Stimulated activated CD4-positive, alpha-beta T cell treated with anti-CD3 and anti-CD28 coated beads, Interleukin-4, amount 100 ng/mL, for 4 hours (primary cell): ENCODE results near the gene ZSCAN23.
A peak's percentile ranks its signal among the peaks of the same experiment; 100 is the strongest.
"Not testable (repeated sequence)": the region's sequence is repeated elsewhere in the genome, so short reads cannot be mapped to it uniquely, and the experiment has no call there.

Source experiments
- DNase-seq, 2 experiments: peaks; one replicate each; pipeline ENCODE4 v3.0.0-alpha.2; 2020

The ZSCAN23 gene

GRCh38 chr6:28443112-28443773, at the start of gene ZSCAN23:
Gene ZSCAN23, minus strand, starts transcription at chr6:28443491. Its CDS starts 7,225 bp downstream, at chr6:28436266.
- peak; percentile 68 to 83 for DNase-seq

- no peak for DNase-seq
Observed at GRCh38 chr6:28491984-28492317, 48.7 kb upstream of the ZSCAN23 start.

GRCh38 chr6:28490205-28490890, 47.1 kb upstream of the ZSCAN23 start:
- no peak for DNase-seq

- DNase-seq, result peak; percentile 33 to 40
Observed at GRCh38 chr6:28489366-28490204, 46.3 kb upstream of the ZSCAN23 start.

DNA sequence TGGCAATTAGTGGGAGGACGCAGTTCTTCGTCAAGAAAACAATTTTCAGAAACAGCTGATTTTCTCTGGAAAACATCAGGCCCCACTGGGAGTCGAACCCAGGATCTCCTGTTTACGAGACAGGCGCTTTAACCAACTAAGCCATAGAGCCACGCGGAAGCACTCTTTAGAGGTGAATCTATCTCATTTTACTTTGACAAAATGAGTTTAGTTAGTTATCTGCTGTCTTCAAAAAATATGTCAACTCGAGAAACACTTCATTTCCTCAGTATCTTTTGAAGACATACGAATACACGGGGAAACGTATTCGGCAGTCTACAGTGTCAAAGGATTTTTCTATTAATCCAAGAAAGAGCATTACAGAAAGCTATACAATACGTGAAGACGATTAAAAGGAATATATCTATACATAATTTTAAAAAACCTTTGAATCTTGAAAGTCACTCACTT, 45.6 kb upstream of the ZSCAN23 start:
- peak; percentile 15 to 18 for DNase-seq

DNA sequence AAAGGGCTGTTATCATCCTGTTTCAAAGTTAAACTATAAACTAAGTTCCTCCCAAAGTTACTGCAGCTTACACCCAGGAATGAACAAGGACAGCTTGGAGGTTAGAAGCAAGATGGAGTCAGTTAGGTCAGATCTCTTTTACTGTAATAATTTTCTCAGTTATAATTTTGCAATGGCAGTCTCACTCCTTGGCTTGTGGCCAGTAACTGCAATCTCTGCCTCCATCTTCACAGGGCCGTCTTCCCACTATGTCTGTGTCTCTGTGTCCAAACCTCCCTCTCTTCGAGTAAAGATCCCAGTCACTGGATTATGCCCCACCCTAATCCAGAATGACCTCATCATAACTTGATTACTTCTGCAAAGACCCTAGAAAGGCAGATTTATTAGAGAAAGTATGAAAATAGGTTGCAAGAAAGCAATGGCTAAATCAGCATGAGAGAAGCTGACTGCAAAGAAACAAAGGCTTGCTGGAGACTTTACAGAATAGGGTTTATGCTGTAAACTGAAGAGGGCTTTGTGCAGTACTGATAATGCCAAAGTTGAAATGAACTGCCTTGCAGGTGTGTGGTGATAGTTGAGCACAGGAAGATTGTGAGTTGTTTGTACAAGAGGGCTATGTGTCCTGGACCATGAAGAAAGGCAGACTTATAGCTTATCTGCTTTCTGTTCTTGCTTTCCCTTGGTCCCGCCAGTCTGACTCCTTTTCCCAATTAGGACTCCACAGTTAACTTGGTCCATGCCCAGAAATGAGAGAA, 43.9 kb upstream of the ZSCAN23 start:
- no peak for DNase-seq

DNA sequence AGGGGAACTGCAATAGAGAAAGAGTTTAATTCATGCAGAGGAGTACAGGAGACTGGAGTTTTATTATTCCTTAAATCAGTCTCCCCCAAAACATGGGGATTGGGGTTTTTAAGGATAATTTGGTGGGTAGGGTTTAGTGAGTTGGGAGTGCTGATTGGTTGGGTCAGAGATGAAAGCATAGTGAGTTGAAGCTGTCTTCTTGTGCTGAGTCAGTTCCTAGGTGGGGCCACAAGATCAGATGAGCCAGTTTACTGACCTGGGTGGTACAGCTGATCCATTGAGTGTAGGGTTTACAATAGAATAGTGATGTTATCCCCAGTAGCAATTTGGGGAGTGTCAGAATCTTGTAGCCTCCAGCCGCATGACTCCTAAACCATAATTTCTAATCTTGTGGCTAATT, 43.2 kb upstream of the ZSCAN23 start:
- DNase-seq, result no peak

GRCh38 chr6:28485482-28485881, 42.2 kb upstream of the ZSCAN23 start:
- DNase-seq, result no peak

DNA sequence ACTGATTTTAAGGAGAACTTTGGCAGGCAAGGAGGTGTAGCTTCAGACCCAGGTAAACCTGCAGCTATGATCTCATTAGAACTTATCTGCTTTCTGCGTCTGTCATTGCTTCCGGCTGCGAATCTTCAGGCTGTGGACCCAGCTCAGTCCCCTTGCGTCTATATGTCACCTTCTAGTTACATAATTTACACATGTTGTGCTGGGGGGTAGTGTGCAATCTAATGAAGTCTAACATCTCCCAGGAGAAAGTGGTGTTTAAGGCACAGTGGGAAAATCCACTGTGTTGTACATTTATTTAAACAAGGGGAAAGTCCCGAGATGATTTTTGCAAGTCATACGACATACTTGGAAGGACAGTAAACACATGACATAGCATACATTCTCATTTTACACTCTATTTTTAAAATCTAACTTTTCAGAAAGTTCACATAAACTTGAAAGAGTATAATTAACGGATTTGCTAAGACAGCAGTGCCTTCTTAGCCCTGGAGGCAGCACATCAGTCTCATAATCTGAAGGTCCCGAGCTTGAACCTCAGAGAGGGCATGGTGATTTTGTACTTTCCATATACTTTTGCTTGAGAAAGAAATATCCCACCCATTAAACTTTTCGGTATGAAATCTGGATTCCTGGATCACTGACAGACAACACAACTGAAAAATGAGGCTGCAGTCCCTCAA, 37.1 kb upstream of the ZSCAN23 start:
- no peak for DNase-seq

GRCh38 chr6:28478518-28478917, 35.2 kb upstream of the ZSCAN23 start:
- no peak for DNase-seq

GRCh38 chr6:28474441-28475219, 31.3 kb upstream of the ZSCAN23 start:
- no peak for DNase-seq

DNA sequence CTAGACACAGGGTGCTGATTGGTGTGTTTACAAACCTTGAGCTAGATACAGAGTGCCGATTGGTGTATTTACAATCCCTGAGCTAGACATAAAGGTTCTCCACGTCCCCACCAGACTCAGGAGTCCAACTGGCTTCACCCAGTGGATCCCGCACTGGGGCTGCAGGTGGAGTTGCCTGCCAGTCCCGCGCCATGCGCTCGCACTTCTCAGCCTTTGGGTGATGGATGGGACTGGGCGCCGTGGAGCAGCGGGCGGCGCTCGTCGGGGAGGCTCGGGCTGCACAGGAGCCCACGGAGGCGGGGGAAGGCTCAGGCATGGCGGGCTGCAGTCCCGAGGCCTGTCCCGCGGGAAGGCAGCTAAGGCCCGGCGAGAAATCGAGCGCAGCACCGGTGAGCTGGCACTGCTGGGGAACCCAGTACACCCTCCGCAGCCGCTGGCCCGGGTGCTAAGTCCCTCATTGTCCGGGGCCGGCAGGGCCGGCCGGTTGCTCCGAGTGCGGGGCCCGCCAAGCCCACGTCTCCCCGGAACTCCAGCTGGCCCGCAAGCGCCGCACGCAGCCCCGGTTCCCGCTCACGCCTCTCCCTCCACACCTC, 26.0 kb upstream of the ZSCAN23 start:
- DNase-seq, result not testable (repeated sequence)

- no peak for DNase-seq
Observed at GRCh38 chr6:28468056-28468455, 24.8 kb upstream of the ZSCAN23 start.

- peak in 1 of 2 experiments; percentile 31 for DNase-seq
Observed at GRCh38 chr6:28462401-28462800, 19.1 kb upstream of the ZSCAN23 start.

DNA sequence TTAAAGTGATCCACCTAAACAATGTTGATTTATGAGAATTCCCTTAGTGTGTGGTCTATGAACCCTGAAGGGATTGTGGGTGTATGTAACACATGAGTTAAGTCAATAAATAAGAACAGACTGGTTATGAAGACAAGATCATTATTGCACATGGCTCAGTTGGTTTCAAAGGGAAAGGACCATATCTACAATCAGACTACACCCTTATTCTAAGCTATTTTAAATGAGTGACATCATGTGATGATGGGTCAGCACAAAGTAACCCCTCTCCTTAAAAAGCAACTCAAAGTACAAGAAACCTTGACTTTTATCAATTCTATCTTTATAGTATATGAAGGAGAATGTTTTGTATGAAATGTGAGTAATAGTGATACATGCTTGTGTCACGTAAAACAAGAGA, 15.3 kb upstream of the ZSCAN23 start:
- no peak for DNase-seq

- DNase-seq, result no peak
Observed at GRCh38 chr6:28449056-28449455, 5.8 kb upstream of the ZSCAN23 start.

DNA sequence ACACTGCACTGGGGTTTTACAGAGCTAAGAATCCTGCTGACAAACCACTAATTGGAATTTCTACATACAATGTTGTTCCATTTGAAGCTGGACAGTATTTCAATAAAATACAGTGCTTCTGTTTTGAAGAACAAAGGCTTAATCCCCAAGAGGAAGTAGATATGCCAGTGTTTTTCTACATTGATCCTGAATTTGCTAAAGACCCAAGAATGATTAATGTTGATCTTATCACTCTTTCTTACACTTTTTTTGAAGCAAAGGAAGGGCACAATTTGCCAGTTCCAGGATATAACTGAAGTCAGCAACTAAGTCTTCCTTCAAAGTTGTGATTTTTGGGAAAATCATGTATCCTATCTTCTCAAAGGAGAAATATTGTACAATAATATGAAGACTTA, 4.2 kb upstream of the ZSCAN23 start:
- DNase-seq, result not testable (repeated sequence)

- DNase-seq, result no peak
Observed at GRCh38 chr6:28446818-28447511, 3.7 kb upstream of the ZSCAN23 start.

DNA sequence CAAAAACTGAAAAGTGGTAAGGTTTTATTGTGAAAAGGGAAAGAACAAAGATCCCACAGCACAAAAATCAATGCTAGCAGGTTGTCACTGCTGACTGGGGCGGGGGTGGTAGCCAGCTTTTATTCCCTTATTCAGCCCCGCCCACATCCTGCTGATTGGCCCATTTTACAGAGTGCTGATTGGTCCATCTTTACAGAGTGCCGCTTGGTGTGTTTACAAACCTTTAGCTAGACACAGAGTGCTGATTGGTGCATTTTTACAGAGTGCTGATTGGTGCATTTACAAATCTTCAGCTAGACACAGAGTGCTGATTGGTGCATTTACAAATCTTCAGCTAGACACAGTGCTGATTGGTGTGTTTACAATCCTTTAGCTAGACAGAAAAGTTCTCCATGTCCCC, 1.5 kb upstream of the ZSCAN23 start:
- not testable (repeated sequence) for DNase-seq

DNA sequence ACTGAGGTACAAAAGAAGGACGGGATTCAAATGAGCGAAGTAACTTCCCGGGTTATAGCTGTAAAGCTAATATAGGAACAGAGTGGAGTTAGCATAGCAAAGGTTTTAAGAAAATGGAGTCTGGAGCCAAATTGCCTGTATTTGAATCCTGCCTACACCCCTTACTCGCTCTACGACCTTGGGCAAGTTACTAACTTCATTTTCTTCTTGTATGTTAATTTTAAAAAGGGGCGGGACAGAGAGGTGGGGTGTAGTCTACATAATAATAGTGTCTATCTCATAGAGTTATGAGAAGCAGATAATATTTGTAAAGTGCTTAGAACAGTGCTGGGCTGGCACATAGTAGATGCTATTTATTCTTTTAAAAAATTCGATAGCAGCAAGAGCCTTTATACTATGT, 705 bp downstream of the ZSCAN23 start:
- DNase-seq, result no peak

DNA sequence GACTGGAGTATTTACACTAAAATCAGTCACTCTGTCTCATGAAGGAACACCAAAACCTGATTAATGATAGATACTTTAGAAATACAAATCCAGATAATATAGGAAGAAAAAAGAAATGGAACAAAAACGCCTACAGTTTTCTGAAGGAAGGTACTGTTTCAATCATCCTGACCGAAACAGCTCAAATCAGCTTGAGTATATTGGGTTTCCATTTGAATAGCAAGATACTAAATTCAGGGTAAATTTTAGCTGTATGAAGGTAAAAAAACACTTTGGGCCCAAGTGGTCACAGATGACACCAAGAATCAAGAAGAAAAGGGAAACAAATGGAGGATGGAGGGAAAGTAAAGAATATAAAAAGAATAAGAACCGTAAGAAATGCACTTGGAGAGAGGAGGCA, 6.9 kb downstream of the ZSCAN23 start:
- no peak for DNase-seq
